OCI-LY1 (cell line): ENCODE measurements around the gene RASAL2.

Experiments
- H2AFZ ChIP-seq: fragments of 200-600 bp; sonication (generic), shearing (Covaris generic); 2 replicates; pipeline ENCODE4 v1.6.0; 2014; ENCODE audit warnings: antibody characterized with exemption, mild to moderate bottlenecking, low read length
- H3F3A ChIP-seq: fragments of 200-600 bp; sonication (generic), shearing (Covaris generic); 2 replicates; pipeline ENCODE4 v1.6.0; 2014; ENCODE audit warnings: mild to moderate bottlenecking, antibody characterized with exemption, low read length, moderate library complexity; ENCODE audit not compliant: insufficient read depth
- H3K27ac ChIP-seq: fragments of 200-600 bp; sonication (generic); 2 replicates; pipeline ENCODE4 v1.5.1; 2014; ENCODE audit warnings: low read length, mixed run types, mild to moderate bottlenecking, low read depth; ENCODE audit not compliant: poor library complexity, severe bottlenecking
- H3K27me3 ChIP-seq: fragments of 200-600 bp; sonication (generic); 2 replicates; pipeline ENCODE4 v1.6.0; 2014; ENCODE audit warnings: antibody characterized with exemption, mild to moderate bottlenecking, low read length, moderate library complexity; ENCODE audit not compliant: insufficient read depth
- H3K36me3 ChIP-seq: fragments of 200-600 bp; sonication (generic); 2 replicates; pipeline ENCODE4 v1.6.1; 2014; ENCODE audit warnings: mild to moderate bottlenecking, antibody characterized with exemption, low read length, moderate library complexity, mixed read lengths; ENCODE audit not compliant: insufficient read depth
- H3K4me1 ChIP-seq: fragments of 200-600 bp; sonication (generic); 2 replicates; pipeline ENCODE4 v1.5.1; 2014; ENCODE audit warnings: mild to moderate bottlenecking, low read length, moderate library complexity; ENCODE audit not compliant: insufficient read depth, severe bottlenecking
- H3K4me2 ChIP-seq: fragments of 200-600 bp; sonication (generic), shearing (Covaris generic); 2 replicates; pipeline ENCODE4 v1.6.1; 2014; ENCODE audit warnings: low read length
- H3K4me3 ChIP-seq: fragments of 200-600 bp; sonication (generic); 2 replicates; pipeline ENCODE4 v1.5.1; 2014; ENCODE audit warnings: low read length, low read depth, mild to moderate bottlenecking, mixed read lengths; ENCODE audit not compliant: poor library complexity, severe bottlenecking
- H3K79me2 ChIP-seq: fragments of 200-600 bp; shearing (Covaris generic); 2 replicates; pipeline ENCODE4 v1.6.1; 2016; ENCODE audit warnings: mixed run types, low read length, mixed read lengths; ENCODE audit not compliant: insufficient read depth
- H3K9ac ChIP-seq: fragments of 200-600 bp; sonication (generic), shearing (Covaris generic); 2 replicates; pipeline ENCODE4 v1.6.1; 2014; ENCODE audit warnings: mild to moderate bottlenecking, low read length, mixed read lengths
- H3K9me2 ChIP-seq: fragments of 200-600 bp; sonication (generic), shearing (Covaris generic); 2 replicates; pipeline ENCODE4 v1.6.1; 2014; ENCODE audit warnings: low read depth, mild to moderate bottlenecking, low read length, mixed read lengths
- H3K9me3 ChIP-seq: fragments of 200-600 bp; shearing (Covaris generic); 2 replicates; pipeline ENCODE4 v1.6.1; 2014; ENCODE audit warnings: low read length, mixed read lengths
- H4K20me1 ChIP-seq: fragments of 200-600 bp; sonication (generic), shearing (Covaris generic); 2 replicates; pipeline ENCODE4 v1.6.0; 2016; ENCODE audit warnings: mild to moderate bottlenecking, low read length; ENCODE audit not compliant: insufficient read depth
- EZH2 ChIP-seq: fragments of 200-600 bp; sonication (generic), shearing (Covaris generic); IDR thresholded peaks from 2 replicates; pipeline ENCODE4 v1.8.0; 2017; ENCODE audit warnings: borderline replicate concordance, mixed run types, mild to moderate bottlenecking, antibody characterized with exemption, low read length, moderate library complexity, mixed read lengths
- TF ChIP-seq, protein P1 (sequence below): fragments of 200-600 bp; sonication (generic), shearing (Covaris generic); IDR thresholded peaks from 2 replicates; pipeline ENCODE4 v1.5.1; 2017; ENCODE audit warnings: mild to moderate bottlenecking, antibody characterized with exemption, low read length, moderate library complexity, mixed read lengths

Gene RASAL2

GRCh38 chr1:178434360-178434759 lies 340.5 kb downstream of the RASAL2 start:
- Histone ChIP-seq H2AFZ (no peak overlapping the region), H3K27ac (no peak overlapping the region), H3K9ac (no peak overlapping the region), H3K4me2 (no peak overlapping the region), H3K4me1 (no peaks in the 10 kb centered on the region), H3K27me3 (no peaks in the 10 kb centered on the region), H3F3A (no peaks in the 10 kb centered on the region), H3K9me3 (no peaks in the 10 kb centered on the region), H4K20me1 (no peaks in the 10 kb centered on the region), H3K79me2 (no peaks in the 10 kb centered on the region), H3K4me3 (no peak overlapping the region), H3K36me3 (no peaks in the 10 kb centered on the region), H3K9me2 (no peaks in the 10 kb centered on the region)
- no peak for TF ChIP-seq EZH2
- TF ChIP-seq, protein P1, sequence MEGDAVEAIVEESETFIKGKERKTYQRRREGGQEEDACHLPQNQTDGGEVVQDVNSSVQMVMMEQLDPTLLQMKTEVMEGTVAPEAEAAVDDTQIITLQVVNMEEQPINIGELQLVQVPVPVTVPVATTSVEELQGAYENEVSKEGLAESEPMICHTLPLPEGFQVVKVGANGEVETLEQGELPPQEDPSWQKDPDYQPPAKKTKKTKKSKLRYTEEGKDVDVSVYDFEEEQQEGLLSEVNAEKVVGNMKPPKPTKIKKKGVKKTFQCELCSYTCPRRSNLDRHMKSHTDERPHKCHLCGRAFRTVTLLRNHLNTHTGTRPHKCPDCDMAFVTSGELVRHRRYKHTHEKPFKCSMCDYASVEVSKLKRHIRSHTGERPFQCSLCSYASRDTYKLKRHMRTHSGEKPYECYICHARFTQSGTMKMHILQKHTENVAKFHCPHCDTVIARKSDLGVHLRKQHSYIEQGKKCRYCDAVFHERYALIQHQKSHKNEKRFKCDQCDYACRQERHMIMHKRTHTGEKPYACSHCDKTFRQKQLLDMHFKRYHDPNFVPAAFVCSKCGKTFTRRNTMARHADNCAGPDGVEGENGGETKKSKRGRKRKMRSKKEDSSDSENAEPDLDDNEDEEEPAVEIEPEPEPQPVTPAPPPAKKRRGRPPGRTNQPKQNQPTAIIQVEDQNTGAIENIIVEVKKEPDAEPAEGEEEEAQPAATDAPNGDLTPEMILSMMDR, result no peak

DNA sequence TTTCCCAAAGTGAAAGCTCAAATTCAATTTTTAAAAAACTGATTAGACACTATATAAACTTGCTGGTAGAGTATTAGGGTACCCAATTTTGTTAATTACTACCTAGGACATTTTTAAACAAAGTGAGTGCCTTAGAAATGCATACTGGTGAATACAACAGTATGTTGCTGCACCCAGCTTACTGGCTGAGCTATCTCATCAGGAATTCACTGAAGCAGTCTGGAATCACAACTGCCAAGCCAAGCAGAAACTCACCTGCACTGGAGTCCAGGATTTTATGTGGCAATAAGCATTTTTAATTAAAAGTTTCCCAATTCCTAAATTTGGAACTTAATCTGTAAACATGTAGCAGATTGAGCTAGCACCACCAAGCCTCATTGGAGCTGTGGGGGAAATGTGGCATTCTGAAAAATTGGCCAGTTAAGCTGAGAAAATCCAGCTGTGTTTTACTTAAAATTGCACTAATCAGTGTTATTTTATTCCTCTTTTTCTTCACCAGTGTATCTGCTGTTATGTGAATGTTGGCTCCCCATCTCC lies 341.1 kb downstream of the RASAL2 start:
- no peak overlapping the region for H2AFZ ChIP-seq
- no peak overlapping the region for H3K9ac ChIP-seq
- no peaks in the 10 kb centered on the region for H3K9me3 ChIP-seq
- no peak overlapping the region for H3K4me2 ChIP-seq
- H3K27ac ChIP-seq, result no peak overlapping the region
- no peaks in the 10 kb centered on the region for H3K79me2 ChIP-seq
- H3F3A ChIP-seq, result no peaks in the 10 kb centered on the region
- no peaks in the 10 kb centered on the region for H3K36me3 ChIP-seq
- no peaks in the 10 kb centered on the region for H4K20me1 ChIP-seq
- TF ChIP-seq EZH2, result no peak
- TF ChIP-seq, protein P1, result no peak
- no peaks in the 10 kb centered on the region for H3K4me1 ChIP-seq
- H3K4me3 ChIP-seq, result no peak overlapping the region
- H3K9me2 ChIP-seq, result no peaks in the 10 kb centered on the region
- H3K27me3 ChIP-seq, result no peaks in the 10 kb centered on the region

DNA sequence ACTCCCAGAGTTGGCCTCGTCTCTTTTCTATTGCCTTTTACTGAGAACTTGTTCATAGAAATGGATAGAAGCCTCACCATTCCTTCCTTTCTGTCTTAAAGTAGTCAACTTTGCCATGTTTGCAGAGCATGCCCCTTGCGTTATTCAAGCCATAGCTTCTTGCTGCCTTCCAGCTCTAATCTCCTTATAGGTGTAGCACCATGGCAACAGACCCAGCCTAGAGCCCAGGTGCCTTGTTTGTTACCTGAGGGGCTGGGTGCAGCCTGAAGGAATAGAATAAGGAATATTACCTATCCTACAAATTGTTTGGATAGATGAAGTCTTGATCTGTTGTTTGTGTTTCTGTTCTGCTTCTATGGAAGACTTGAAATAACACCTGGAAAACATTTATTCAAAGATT lies 343.0 kb downstream of the RASAL2 start:
- no peaks in the 10 kb centered on the region for H3F3A ChIP-seq
- no peak overlapping the region for H3K27ac ChIP-seq
- no peak overlapping the region for H3K4me3 ChIP-seq
- H3K9me2 ChIP-seq, result no peaks in the 10 kb centered on the region
- H4K20me1 ChIP-seq, result no peaks in the 10 kb centered on the region
- H3K27me3 ChIP-seq, result no peaks in the 10 kb centered on the region
- H3K36me3 ChIP-seq, result no peaks in the 10 kb centered on the region
- H3K4me1 ChIP-seq, result no peaks in the 10 kb centered on the region
- no peak overlapping the region for H3K4me2 ChIP-seq
- H3K79me2 ChIP-seq, result no peaks in the 10 kb centered on the region
- no peak overlapping the region for H3K9ac ChIP-seq
- no peak overlapping the region for H2AFZ ChIP-seq
- no peak for TF ChIP-seq EZH2
- TF ChIP-seq, protein P1, result no peak
- no peaks in the 10 kb centered on the region for H3K9me3 ChIP-seq
